HG03439 (cell line): ENCODE measurements around the gene ANKRD63.

Experiments
- ATAC-seq: cut with Tn5 transposase; IDR thresholded peaks from one replicate; pipeline ENCODE4 v1.9.1; 2021; ENCODE audit warnings: mild to moderate bottlenecking, moderate library complexity; ENCODE audit not compliant: unreplicated experiment

The ANKRD63 gene

DNA sequence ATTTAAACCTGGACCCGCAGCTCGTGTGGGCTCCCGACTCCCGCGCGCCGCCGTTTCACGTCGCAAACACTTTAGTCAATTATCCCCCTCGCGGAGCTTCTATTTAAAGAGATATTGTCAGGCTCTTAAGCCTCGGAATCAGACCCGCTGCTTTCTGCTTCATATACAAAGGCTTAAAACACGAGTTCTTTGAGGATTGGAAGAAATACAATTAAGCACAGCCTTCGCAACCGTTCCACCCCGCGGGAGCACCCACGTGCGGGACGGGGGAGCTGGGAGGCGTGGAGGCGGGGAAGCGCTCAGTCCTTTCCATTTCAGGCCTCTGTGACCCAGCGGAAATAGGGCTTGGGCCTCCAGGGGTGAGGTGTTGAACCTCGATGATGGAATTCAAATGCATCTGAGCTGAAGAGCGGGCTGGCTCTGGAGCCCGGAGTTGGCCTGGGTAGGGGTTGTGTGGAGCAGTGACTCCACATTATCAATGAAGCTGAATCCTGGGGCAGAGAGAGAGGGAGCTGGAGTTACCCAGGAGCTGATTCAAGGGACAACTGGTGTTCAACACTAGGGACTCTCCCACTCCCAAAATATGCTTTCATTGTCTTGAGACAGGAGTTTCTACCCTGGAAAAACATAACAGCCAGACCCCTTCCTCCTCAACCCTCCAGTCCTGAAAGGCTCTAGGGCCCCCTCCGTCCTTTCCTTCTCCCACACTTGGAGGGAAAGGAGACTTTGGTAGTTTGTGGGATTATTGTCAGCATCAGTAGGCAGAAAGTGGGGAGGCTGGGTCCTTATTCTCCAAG is 2.4 kb downstream of the ANKRD63 start:
- ATAC-seq = no peak

DNA sequence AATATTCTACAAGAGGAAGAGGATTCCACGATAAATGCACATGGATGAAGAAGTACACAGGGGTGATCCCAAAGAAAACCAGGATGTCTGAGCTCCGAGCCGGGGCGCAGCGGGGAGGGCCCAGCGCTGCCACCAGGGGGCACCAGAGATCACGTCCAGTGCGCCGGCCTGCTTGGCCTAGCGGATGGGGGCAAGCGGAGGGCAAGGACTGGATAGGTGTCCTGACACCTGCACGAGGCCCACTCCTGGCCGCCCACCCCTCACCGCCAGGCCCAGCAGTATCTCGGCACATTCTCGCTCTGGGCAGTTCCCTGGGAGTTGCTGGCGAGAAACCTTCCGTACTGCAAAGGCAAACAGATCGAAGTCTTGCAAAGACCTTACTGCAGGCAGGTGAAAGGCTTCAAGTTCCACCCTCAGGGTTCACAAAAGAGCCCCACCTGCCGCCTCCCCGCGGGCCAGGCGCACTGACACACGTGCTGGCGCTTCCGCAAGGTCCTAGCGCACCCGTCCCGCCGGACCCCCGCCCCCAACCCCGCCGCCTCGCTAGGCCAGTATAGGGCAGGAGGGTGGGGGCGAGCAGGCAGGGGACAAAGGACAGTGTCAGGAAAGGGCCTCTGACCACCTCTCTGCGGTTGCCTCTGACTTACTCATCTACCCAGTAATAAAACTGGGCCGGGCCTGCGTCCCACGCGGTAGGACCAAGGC is 3.3 kb downstream of the ANKRD63 start:
- ATAC-seq = no peak

DNA sequence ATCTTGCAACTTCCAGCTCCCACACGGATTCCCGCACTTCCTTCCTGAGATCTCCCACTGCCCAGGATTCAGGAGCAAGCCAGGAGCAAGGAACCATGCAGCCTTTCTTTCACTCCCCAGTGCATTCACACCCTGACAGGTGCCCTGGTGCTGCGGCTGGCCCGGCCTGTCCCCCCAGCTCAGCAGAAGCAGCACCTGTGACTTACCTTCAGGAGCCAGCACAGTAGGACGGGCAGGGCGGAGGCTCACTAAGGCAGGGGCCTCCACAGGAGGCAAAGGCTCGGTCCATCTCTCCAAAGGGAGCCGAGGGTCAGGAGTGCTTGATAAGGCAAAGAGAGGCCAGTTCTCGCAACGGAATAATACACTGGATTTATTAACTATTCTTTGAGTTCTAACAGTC is 4.8 kb downstream of the ANKRD63 start:
- no peak for ATAC-seq

DNA sequence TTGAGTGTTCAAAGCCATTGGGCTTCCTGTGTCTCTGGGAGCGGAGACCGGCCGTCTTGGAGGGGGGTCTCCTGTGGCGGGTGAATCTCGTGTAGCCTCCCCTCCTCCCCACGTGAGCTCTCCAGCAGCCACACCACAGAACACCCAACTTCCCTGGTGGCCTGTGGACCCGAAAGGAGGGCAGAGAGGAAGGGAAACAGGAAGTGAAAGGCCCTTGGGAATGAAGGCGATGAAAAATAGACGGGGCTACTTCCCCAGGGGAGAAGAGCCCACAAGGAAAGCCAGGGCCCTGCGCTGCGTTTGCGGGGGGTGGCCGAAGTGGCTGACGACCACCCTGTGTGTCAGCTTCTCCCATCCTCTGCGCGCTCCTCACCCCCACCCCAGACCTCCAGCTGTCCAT is 5.4 kb downstream of the ANKRD63 start:
- no peak for ATAC-seq

DNA sequence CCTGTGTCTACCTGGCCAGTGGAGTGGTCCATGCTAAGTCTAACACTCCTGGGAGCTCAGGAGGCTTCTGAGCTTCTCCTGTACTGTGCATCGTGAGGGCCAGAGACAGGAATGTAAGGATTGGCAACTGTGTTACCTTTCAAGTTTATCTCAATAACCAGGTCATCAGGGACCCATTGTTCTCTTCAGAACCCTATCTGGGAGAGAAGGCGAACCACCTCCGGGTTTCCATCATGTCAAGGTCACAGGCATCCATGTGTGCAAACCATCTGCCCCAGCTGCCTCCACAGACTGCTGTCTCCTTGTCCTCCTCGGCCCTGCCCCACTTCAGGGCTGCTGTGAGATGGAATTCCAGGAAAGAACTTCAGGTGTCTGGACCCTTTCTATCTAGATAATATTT is 5.9 kb downstream of the ANKRD63 start:
- ATAC-seq = no peak

DNA sequence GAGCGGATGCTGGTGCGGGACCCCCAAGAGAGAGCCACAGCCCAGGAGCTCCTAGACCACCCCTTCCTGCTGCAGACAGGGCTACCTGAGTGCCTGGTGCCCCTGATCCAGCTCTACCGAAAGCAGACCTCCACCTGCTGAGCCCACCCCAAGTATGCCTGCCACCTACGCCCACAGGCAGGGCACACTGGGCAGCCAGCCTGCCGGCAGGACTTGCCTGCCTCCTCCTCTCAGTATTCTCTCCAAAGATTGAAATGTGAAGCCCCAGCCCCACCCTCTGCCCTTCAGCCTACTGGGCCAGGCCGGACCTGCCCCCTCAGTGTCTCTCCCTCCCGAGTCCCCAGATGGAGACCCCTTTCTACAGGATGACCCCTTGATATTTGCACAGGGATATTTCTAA is 6.9 kb downstream of the ANKRD63 start:
- no peak for ATAC-seq

DNA sequence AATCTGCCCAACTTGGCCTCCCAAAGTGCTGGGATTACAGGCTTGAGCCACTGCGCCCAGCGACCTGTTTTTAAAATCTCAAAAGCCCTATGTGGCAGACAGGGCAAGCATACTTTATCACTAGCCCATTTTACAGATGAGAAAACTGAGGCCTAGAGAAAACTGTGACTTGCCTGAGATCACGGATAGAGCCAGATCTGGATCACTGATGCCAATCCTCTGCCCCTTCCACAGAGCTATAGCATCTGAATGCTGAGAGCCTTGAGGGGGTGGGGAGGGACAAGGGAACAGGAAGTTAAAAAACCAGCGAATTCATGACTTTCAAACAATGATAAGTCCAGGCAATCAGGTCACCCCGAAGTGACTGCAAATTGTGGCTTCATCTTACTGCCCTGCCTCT is 7.3 kb downstream of the ANKRD63 start:
- no peak for ATAC-seq

DNA sequence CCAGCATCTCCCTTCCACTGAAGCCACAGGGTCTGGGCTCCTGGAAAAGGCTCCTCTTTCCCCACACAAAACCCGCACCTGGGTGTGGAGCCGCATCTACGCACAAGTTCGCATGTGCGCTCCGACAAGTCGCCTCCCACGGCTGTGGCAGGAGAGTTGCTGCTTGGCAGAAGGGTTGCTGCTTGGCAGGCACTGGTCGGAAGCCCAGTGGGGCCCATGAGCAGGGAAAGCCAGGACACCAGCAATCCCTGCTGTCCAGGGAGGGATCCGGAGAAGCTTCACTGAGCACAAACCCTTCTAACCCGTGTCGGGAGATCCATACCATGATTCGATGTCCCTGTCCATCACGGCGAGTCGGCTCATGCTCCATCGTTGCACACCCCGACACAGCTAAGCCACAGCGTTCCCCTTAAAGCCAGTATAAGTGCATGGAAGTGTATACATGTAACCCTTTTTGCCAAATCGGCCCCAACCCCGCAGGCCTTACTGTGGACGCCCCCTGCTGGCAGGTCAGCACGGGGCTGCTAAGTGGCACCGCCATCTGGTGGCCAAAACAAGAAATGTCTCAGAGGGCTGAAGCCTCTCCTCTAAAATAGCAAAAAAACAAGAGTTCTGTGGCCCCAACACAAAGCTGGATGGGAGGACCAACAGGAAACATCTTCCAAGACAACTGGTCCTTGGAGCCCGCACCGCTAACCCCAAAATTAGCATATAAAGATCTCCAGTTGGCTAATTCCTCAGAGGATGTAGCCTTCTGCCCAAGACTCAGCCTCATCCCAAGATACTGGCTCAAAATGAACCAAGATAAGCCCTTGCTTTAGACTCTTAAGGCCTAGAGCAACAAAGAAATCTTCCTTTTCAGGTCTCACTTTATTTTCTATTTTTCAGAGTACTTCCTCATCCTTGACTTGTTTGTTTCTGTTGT is 8.3 kb downstream of the ANKRD63 start:
- peak; percentile 62 for ATAC-seq

DNA sequence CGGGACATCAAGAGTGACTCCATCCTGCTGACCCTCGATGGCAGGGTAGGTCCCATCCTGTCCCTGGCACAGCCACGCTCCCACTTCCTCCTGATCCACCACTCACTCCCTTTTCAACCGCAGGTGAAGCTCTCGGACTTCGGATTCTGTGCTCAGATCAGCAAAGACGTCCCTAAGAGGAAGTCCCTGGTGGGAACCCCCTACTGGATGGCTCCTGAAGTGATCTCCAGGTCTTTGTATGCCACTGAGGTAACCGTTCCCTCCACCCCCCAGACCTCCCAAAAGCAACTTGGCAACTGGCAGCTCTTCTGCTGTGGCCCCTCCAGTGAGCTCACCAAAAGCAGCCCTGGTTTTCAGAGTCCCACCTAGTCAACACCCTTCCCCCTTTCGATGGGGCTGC is 9.4 kb downstream of the ANKRD63 start:
- no peak for ATAC-seq

DNA sequence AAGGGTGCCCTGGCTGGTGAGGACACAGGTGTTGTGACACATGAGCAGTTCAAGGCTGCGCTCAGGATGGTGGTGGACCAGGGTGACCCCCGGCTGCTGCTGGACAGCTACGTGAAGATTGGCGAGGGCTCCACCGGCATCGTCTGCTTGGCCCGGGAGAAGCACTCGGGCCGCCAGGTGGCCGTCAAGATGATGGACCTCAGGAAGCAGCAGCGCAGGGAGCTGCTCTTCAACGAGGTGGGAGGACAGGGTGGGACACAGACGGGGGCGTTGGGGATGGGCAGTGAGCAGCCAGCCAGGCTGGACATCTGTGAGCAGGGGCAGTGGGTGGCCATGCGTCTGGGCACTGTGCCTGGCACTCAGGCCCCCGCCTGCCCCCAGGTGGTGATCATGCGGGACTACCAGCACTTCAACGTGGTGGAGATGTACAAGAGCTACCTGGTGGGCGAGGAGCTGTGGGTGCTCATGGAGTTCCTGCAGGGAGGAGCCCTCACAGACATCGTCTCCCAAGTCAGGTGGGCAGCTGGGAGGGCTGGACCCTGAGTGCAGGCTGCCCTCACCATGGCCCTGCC is 10.3 kb downstream of the ANKRD63 start:
- no peak for ATAC-seq

DNA sequence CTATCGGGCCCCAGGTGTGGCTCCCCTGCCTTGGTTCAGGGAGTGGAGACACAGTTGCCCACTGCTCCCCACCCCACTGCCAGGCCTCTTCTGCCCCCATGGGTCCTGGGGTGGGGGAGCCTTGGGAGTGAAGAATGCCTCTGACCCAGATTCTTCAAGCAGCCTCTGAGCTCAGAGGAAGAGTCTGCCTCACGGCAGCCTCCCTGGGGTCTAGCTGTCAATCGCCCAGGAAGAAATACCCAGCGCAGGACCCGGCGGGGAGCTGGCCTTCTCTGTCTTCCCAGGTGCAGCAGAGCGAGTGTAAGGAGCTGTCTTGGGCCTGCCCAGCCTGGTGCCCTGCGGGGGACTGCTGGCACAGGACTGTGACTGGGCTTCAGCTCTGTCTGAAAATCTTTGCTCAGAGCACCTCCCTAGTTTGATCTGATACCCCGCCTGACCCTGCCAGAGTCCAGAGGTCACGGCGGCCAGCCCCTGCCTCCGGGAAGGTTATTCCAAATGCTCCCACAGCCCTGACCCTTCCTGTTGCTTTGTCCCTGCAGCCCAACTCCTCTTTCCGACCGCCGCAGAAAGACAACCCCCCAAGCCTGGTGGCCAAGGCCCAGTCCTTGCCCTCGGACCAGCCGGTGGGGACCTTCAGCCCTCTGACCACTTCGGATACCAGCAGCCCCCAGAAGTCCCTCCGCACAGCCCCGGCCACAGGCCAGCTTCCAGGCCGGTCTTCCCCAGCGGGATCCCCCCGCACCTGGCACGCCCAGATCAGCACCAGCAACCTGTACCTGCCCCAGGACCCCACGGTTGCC is 11.0 kb downstream of the ANKRD63 start:
- ATAC-seq = no peak

DNA sequence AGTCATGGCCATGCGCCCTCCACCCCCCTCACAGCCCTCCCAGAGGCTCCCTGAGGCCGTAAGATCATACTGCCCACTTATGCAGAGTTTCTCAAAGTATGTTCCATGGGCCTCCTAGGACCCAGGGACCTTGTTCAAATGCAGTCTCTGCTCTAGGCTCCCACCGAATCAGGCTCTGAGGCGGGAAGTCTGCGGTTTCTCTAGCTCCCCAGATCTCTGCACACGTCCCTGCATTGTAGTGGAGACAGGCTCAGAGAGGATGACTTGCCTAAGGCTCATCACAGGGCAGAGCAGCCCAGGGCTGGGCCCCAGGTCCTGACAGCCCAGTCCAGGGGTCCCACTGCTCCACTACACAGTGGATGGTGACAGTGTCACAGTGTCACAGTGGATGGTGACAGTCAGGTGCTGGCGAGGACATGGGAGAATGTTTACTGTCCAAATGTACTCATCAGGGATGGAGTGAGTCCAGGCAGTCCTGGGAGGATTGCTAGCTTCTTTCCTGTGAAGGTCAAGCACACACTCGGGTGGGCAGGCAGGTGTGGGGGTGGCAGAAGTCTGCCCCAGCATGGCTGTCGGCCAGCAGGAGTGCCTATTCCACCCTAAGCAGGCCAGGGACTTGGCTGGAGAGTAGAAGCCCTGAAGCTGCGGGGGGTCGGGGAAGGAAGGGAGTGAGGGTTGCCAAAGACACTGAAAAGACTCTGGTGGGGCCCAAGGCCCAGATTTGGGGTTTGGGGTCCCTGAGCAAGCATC is 12.4 kb downstream of the ANKRD63 start:
- no peak for ATAC-seq

DNA sequence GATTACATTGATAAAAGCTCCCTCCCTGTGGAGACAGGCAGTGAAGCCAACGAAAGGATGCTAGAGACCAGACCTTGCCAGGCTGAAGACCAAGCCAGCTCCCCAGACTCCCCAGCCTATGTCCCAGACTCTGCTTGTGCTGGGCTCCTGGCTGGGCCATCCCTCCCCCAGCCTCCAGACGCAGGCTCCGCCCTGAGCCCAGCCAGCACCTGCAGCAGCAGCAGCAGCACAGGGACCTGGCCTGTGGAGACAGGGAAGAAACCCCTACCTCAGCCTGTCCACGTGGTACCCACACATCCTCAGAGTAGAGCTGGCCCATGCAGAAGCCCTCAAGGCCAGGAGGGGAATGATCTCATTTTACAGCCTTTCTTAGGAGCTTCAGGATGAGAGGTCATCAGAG is 13.3 kb downstream of the ANKRD63 start:
- ATAC-seq = no peak

DNA sequence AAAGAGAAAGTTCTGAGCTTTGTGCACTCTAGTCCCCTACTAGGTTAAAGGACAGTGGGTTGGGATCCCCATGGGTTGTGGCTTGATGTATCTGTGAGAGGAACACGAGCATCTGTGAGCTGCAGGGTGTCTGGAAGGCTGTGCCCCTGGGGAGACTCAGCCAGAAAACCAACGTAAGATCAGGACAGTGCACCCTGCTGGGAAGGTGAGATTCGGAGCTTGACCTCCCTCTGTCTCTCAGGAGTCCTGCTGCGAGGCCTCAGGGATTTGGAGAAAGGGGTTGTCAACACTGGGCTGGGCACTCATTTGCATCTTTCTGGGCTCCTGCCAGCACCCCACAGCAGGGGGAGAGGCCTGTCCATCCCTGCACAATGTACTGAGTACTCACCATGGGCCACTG is 15.2 kb downstream of the ANKRD63 start:
- ATAC-seq = no peak

DNA sequence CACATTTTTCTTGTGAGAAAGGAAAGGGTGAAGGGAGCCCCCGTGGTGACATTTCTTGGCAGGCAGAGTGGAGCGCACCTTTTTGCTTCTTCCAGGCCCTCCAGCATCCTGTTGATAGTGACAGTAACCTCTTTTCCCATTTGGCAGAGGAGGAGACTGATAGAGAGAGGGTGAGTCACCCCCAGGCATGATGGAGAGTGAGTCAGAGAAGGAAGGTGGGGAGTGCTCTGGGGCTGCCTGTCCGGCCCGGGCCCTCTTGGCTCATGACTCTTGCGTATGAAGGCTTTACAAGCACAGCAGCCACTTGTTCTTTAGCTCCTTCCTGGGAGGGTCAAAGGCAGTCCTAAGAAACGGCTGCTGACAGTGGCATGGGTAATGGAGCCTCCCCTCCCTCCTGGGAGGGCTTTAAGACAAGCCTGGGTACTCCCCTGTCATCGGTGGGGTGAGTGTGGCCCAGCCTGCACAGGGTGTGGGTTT is 16.0 kb downstream of the ANKRD63 start:
- no peak for ATAC-seq

DNA sequence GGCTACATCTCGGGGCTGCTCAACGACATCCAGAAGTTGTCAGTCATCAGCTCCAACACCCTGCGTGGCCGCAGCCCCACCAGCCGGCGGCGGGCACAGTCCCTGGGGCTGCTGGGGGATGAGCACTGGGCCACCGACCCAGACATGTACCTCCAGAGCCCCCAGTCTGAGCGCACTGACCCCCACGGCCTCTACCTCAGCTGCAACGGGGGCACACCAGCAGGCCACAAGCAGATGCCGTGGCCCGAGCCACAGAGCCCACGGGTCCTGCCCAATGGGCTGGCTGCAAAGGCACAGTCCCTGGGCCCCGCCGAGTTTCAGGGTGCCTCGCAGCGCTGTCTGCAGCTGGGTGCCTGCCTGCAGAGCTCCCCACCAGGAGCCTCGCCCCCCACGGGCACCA is 17.0 kb downstream of the ANKRD63 start:
- ATAC-seq = no peak

DNA sequence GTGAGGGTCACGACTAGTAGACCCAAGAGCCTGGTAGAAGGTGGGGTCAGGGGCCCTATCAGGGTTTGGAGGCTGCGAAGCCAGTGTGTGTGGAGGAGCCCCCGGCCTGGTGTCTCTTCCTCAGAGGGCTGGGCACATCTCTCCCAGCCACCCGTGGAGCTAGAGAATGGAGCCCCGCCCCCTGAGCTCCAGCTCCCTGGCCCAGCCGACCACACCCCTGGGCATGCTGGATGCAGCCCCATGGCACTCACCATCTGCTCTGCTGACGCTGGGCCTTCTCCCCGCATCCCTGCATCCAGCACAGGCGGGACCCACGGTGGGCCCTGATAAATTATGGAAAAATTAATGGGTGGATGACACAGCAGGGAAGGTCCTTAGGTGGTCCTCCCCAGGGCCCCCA is 17.5 kb downstream of the ANKRD63 start:
- ATAC-seq = no peak

DNA sequence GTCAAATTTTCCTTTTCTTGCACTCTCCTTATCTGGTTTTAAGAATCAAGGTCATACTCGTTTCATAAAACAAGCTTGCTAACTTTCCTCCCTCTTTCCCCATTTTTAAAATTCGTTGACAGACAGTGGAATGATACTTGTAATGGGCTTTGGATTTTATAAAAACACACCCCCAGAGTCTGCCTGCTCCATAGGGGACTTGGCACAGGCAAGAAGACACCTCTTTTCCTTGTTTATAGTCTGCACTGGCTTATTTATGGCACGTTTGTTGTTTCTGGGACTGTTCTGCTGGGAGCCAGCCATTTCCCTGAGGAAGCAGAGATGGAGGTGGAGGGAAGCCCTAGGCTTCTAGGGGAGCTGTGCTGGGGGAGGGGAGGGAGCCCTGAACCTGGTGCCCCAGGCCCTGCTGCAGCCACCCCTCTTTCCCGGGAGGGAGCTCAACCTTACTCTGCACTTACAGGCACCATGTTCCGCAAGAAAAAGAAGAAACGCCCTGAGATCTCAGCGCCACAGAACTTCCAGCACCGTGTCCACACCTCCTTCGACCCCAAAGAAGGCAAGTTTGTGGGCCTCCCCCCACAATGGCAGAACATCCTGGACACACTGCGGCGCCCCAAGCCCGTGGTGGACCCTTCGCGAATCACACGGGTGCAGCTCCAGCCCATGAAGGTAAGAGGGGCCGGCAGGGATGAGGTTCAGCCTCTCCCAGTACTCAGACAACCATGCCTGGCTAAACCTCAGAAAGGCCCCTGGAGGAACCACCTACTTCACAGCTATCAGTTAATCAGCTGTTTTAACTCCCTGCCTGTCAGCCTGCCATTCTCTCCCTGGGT is 18.3 kb downstream of the ANKRD63 start:
- ATAC-seq = no peak
